ENCODE results near the gene SLC35E2B.
"Not testable (repeated sequence)": the region's sequence is repeated elsewhere in the genome, so short reads cannot be mapped to it uniquely, and the experiment has no call there.

DNA sequence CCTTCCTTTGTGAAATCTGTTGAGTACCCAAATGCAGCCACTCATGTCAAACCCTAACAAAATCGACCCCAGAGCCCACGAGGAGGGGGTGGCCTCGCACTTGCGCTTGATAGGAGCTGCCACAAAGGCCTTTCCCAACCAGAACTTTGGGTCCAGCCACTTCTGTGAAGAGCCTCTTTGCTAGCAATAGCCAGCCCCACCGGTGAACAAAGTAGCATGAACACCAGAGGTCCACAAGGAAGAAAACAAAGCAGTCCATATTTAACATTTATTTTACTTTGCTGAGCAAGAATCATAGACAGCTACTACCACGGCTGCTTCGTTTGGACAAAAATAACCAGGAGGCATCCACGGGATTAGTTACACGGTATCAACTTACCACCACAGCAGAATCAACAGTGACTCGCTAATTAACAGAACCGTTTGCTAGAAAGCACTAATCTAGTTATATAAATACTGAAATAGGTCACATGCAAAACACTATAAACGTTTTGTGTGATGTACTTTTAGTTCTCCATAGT, 34.6 kb upstream of the SLC35E2B start:
- TF ChIP-seq, protein P1, sequence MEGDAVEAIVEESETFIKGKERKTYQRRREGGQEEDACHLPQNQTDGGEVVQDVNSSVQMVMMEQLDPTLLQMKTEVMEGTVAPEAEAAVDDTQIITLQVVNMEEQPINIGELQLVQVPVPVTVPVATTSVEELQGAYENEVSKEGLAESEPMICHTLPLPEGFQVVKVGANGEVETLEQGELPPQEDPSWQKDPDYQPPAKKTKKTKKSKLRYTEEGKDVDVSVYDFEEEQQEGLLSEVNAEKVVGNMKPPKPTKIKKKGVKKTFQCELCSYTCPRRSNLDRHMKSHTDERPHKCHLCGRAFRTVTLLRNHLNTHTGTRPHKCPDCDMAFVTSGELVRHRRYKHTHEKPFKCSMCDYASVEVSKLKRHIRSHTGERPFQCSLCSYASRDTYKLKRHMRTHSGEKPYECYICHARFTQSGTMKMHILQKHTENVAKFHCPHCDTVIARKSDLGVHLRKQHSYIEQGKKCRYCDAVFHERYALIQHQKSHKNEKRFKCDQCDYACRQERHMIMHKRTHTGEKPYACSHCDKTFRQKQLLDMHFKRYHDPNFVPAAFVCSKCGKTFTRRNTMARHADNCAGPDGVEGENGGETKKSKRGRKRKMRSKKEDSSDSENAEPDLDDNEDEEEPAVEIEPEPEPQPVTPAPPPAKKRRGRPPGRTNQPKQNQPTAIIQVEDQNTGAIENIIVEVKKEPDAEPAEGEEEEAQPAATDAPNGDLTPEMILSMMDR (IDR thresholded peaks at IDR 0.05), result not testable (repeated sequence)
- TF ChIP-seq POLR2A (IDR thresholded peaks at IDR 0.05), result not testable (repeated sequence)

All from heart left ventricle (tissue), 13 donors.